Naive thymus-derived CD8-positive, alpha-beta T cell (primary cell): ENCODE results near the gene TNNI2. TPM values are rescaled to one million over a fixed set of nuclear protein-coding genes. Genes with fewer than 3 reads are reported as not detected.
"Not testable (repeated sequence)": the region's sequence is repeated elsewhere in the genome, so short reads cannot be mapped to it uniquely, and the experiment has no call there.

Experiments used
- ATAC-seq, 2 donors: fragments of 150-1000 bp; cut with Tn5 transposase in 1 of 2; sonication (Bioruptor Pico), chemical (Tn5 transposase) in 1 of 2; 1 replicate in 1 of 2; 2 replicates in 1 of 2; pipeline ENCODE4 v1.10.0; 2021; ENCODE audit warnings: mild to moderate bottlenecking in 2 of 2, moderate library complexity in 2 of 2
- POLR2A ChIA-PET: fragments of 350-600 bp; sonication (Branson Sonifier 250); formaldehyde crosslinking; loops from one replicate; lab custom pipeline; 2021; ENCODE audit warnings: antibody characterized with exemption; lab: Charles Lee
- DNase-seq, 10 donors: peaks; one replicate each; pipeline versions ENCODE4 v3.0.0 to v3.0.0-alpha.2; 2020 to 2022
- H3K27ac Mint-ChIP-seq, 10 donors: one replicate each; pipeline ENCODE4 v1.8.0; 2020 to 2022; ENCODE audit warnings: mild to moderate bottlenecking in 10 of 10, mixed read lengths in 10 of 10, moderate library complexity in 4 of 10, inconsistent platforms in 1 of 10
- H3K27me3 Mint-ChIP-seq, 5 donors: one replicate each; pipeline ENCODE4 v1.8.0; 2021 to 2022; ENCODE audit warnings: mixed read lengths in 5 of 5
- H3K36me3 Mint-ChIP-seq, 3 donors: one replicate each; pipeline ENCODE4 v1.8.0; 2020 to 2022; ENCODE audit warnings: mixed read lengths in 3 of 3, mild to moderate bottlenecking in 2 of 3, inconsistent platforms in 1 of 3
- H3K4me1 Mint-ChIP-seq, 4 donors: one replicate each; pipeline ENCODE4 v1.8.0; 2021 to 2022; ENCODE audit warnings: mixed read lengths in 4 of 4
- H3K4me3 Mint-ChIP-seq, 10 donors: one replicate each; pipeline ENCODE4 v1.8.0; 2020 to 2022; ENCODE audit warnings: mild to moderate bottlenecking in 10 of 10, mixed read lengths in 10 of 10, moderate library complexity in 6 of 10, inconsistent platforms in 1 of 10
- H3K9me3 Mint-ChIP-seq, 9 donors: one replicate each; pipeline ENCODE4 v1.8.0; 2020 to 2022; ENCODE audit warnings: mixed read lengths in 9 of 9, mild to moderate bottlenecking in 3 of 9, inconsistent platforms in 1 of 9, moderate library complexity in 1 of 9
- polyA plus RNA-seq, 3 donors: library from polyadenylated mRNA; unstranded; fragments of 300-500 nt; fragmentation: Illumina TruSeq; gene quantifications; one replicate each; pipeline ENCODE4 v1.2.3, GENCODE V29; 2021
- total RNA-seq, 8 experiments: library from RNA in 2 of 8; stranded (reverse) in 2 of 8; gene quantifications; one replicate each; pipeline ENCODE4 v1.2.3 and lab custom pipeline; 2021 to 2026

The TNNI2 gene
- total and polyA plus RNA-seq, 5 experiments from 2014 or later: not detected

DNA sequence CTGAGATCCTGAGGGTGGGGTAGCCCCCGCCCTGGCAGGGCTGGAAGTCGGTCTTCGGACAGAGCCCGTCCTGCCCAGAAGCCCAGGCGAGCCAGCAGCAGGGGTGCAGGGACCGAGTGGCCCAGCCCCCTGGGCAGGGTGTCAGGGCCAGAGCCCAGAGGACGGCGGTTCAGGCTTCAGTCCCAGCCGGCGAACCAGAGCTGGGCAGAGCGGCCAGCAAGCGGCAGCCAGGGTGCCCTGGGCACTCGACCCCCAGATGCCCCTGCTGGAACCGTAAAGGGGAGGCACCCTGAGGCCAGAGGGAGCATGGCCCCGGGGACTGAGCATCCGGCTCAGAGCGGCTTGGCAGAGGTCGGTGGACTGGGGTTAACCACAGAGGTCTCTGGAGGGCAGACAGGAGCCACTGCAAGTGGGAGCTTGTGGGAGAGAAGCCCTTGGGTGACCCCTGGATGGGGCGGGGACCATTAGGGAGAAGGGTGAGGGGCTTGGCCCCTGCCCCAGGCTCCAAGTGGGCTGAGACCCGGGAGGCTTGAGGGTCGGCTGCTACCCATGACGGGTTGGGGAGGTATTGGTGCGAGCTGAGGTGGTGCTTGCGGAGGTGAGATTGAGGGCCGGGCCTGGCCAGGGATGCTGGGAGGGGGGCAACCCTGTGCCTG is 30.0 kb downstream of the TNNI2 start:
- Mint-ChIP-seq H3K4me3 (peak overlapping the region in 9 of 10 donors; percentile 33 to 97 (median 77)), H3K4me1 (peaks cover 38 to 95% (median 74%) of the 10 kb centered on the region in 4 donors), H3K9me3 (no peaks in the 10 kb centered on the region), H3K36me3 (peaks cover 0 to 10% (median 0%) of the 10 kb centered on the region in 3 donors), H3K27ac (peak overlapping the region; percentile 35 to 94 (median 76)), H3K27me3 (no peaks in the 10 kb centered on the region)
- DNase-seq (peak in 1 of 10 donors; percentile 3), ATAC-seq (no peak)
- POLR2A ChIA-PET: interaction anchor here (1.0 to 2.9 kb wide), 8 partner anchors 9 to 23 kb away, joined by 3 to 31 read pairs (median 10); partner anchors contain the start of genes LSP1 and PRR33

GRCh38 chr11:1869427-1870325 is 30.9 kb downstream of the TNNI2 start:
- Mint-ChIP-seq H3K4me1 (peaks cover 34 to 87% (median 68%) of the 10 kb centered on the region in 4 donors), H3K27ac (peak overlapping the region in 9 of 10 donors; percentile 35 to 96 (median 91)), H3K4me3 (peak overlapping the region; percentile 8 to 97 (median 84)), H3K9me3 (no peaks in the 10 kb centered on the region), H3K36me3 (peaks cover 0 to 8% (median 0%) of the 10 kb centered on the region in 3 donors), H3K27me3 (no peaks in the 10 kb centered on the region)
- POLR2A ChIA-PET: interaction anchor here (1.0 to 2.9 kb wide), 8 partner anchors 8 to 24 kb away, joined by 3 to 31 read pairs (median 10); partner anchors contain the start of genes LSP1 and PRR33
- ATAC-seq (peak in 1 of 2 donors; percentile 19), DNase-seq (peak in 1 of 10 donors; percentile 9)

DNA sequence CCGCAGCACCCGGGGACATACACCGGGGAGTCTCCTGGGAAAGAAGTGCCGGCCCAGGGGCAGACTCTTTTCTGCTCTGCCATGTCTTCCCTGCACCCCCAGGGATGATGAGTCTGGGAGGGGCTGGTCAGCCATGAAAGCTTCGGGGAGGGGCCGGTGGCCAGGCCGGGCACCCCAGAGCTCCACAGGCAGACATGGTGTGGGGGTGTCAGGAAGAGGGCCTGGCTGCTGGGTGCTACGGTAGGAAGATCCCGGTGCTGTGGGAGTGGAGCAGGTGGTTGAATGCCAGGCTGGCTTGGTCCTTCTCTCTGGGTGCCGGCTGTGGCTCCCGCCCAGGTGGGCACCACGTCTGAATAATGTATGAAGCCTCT is 31.5 kb downstream of the TNNI2 start:
- DNase-seq (peak in 1 of 10 donors; percentile 3), ATAC-seq (peak; percentile 7)
- Mint-ChIP-seq H3K27ac (peak overlapping the region; percentile 58 to 96 (median 92)), H3K27me3 (no peaks in the 10 kb centered on the region), H3K36me3 (peaks cover 0 to 8% (median 0%) of the 10 kb centered on the region in 3 donors), H3K4me3 (peak overlapping the region; percentile 76 to 97 (median 84)), H3K9me3 (no peaks in the 10 kb centered on the region), H3K4me1 (peaks cover 31 to 85% (median 66%) of the 10 kb centered on the region in 4 donors)
- POLR2A ChIA-PET: interaction anchor here (1.2 to 2.9 kb wide), 7 partner anchors 12 to 34 kb away, joined by 4 to 31 read pairs (median 11); partner anchors contain the start of gene LSP1

DNA sequence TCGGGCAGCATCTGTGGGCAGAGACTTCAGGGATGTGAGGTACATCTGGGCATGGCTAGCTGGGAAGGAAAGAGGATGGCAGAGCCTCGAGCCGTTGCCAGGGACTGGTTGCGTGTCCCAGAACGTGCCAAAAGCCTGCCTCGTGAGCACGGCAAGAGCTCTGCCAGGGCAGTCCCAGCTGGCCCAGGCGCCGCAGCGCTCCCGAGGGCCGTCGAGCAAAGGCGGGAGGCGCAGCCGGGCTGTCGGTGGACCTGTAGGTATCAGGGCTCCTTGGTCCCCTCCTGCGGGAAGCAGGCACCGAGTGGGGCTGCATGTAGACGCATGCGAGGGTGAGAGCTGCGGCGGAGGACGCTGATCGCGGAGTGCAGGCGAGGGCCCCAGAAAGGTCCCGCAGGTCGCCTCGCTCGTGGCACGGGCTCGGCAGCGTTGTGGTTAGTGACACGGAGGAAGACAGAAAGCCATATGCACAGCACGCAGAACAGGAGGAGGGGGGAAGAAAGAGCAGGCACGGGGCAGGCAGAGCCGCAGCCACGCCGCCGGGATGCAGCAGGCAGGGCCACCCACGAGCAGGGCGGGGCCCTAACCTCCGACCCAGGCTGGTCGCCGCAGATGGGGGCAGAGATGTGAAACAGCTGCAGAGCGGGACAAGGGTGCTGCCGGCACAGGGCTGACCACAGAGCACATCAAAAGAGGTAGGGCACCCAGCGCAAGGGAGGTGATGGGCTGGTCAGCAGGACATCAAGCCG is 32.1 kb downstream of the TNNI2 start:
- Mint-ChIP-seq H3K27ac (peak overlapping the region; percentile 58 to 96 (median 92)), H3K27me3 (no peaks in the 10 kb centered on the region), H3K4me3 (peak overlapping the region; percentile 76 to 97 (median 84)), H3K9me3 (no peaks in the 10 kb centered on the region), H3K36me3 (peaks cover 0 to 5% (median 0%) of the 10 kb centered on the region in 3 donors), H3K4me1 (peaks cover 29 to 82% (median 63%) of the 10 kb centered on the region in 4 donors)
- POLR2A ChIA-PET: interaction anchor here (1.2 to 2.9 kb wide), 7 partner anchors 12 to 34 kb away, joined by 4 to 31 read pairs (median 11); partner anchors contain the start of gene LSP1
- ATAC-seq (peak; percentile 83 to 89), DNase-seq (peak in 9 of 10 donors; percentile 36 to 78 (median 51))

- H3K36me3 Mint-ChIP-seq: peaks cover 0 to 4% (median 0%) of the 10 kb centered on the region in 3 donors
- H3K4me3 Mint-ChIP-seq: peak overlapping the region in 7 of 10 donors; percentile 24 to 92 (median 70)
- no peaks in the 10 kb centered on the region for H3K9me3 Mint-ChIP-seq
- H3K4me1 Mint-ChIP-seq: peaks cover 28 to 82% (median 62%) of the 10 kb centered on the region in 4 donors
- H3K27me3 Mint-ChIP-seq: no peaks in the 10 kb centered on the region
- no peak for ATAC-seq
- H3K27ac Mint-ChIP-seq: peak overlapping the region in 7 of 10 donors; percentile 80 to 96 (median 92)
- DNase-seq: no peak
- POLR2A ChIA-PET: interaction anchor here (1.2 to 2.9 kb wide), 5 partner anchors 15 to 35 kb away, joined by 4 to 31 read pairs (median 24); partner anchors contain the start of gene LSP1
Observed at GRCh38 chr11:1871531-1871930, 32.8 kb downstream of the TNNI2 start.

GRCh38 chr11:1872267-1872985 is 33.6 kb downstream of the TNNI2 start:
- ATAC-seq: no peak
- peak overlapping the region in 6 of 10 donors; percentile 20 to 79 (median 66) for H3K4me3 Mint-ChIP-seq
- no peaks in the 10 kb centered on the region for H3K9me3 Mint-ChIP-seq
- peaks cover 27 to 78% (median 59%) of the 10 kb centered on the region in 4 donors for H3K4me1 Mint-ChIP-seq
- POLR2A ChIA-PET: interaction anchor here (0.6 to 1.4 kb wide), 4 partner anchors 16 to 1143 kb away, joined by 3 to 6 read pairs (median 4); no protein-coding TSS in a partner anchor
- H3K36me3 Mint-ChIP-seq: peaks cover 0 to 4% (median 0%) of the 10 kb centered on the region in 3 donors
- peak in 1 of 10 donors; percentile 4 for DNase-seq
- H3K27ac Mint-ChIP-seq: peak overlapping the region; percentile 59 to 91 (median 76)
- no peaks in the 10 kb centered on the region for H3K27me3 Mint-ChIP-seq

DNA sequence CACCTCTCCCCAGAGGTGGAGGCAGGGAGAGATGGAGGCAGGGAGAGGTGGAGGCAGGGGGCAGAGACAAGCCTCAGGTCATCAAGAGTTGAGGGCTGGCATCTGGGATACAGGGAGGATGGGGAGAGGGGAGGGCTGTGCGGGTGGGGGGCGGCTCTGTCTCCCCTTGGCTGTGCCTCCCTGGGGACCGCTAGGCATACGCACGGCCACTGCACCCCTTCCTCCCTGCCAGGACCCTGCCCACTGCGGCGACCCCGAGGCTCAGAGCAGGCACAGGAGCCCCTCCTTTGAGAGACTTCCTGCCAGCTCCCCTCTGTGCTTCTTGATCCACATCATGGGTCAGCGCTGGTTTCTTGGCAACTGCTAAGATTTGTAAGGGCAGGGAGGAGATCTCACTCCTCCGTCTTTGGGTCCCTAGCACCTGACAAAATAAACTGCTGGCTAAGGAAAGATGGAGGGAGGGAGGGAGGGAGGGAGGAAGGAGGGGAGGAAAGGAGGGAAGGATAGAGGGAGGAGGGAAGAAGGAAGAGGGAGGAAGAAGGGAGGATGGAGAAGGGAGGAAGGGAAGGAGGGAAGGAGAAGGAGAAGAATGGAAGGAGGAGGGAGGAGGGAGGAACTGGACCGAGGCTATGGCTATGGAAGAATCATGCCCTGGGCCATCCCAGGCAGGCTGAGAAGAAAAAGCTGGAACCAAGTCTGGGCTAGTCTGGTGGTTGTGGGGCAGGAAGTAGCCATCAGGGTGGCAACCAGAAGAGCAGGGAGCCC is 34.4 kb downstream of the TNNI2 start:
- Mint-ChIP-seq H3K4me1 (peaks cover 30 to 78% (median 57%) of the 10 kb centered on the region in 4 donors), H3K27ac (peak overlapping the region in 9 of 10 donors; percentile 25 to 91 (median 83)), H3K36me3 (no peaks in the 10 kb centered on the region), H3K9me3 (no peaks in the 10 kb centered on the region), H3K4me3 (peak overlapping the region in 4 of 10 donors; percentile 14 to 79 (median 58)), H3K27me3 (no peaks in the 10 kb centered on the region)
- POLR2A ChIA-PET: interaction anchor here (0.7 to 1.4 kb wide), 4 partner anchors 16 to 466 kb away, joined by 3 to 6 read pairs (median 4); no protein-coding TSS in a partner anchor
- ATAC-seq (no peak), DNase-seq (peak in 1 of 10 donors; percentile 6)

DNA sequence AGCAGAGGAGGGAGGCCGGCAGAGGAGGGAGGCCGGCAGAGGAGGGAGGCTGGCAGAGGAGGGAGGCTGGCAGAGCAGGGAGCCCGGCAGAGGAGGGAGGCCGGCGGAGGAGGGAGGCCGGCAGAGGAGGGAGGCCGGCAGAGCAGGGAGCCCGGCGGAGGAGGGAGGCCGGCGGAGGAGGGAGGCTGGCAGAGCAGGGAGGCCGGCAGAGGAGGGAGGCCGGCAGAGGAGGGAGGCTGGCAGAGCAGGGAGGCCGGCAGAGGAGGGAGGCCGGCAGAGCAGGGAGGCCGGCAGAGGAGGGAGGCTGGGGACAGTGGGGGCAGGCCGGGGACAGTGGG is 35.0 kb downstream of the TNNI2 start:
- H3K9me3 Mint-ChIP-seq, H3K36me3 Mint-ChIP-seq, DNase-seq, H3K4me3 Mint-ChIP-seq, ATAC-seq, H3K27me3 Mint-ChIP-seq: not testable (repeated sequence)
- peak overlapping the region in 6 of 10 donors; percentile 59 to 91 (median 83) for H3K27ac Mint-ChIP-seq
- POLR2A ChIA-PET: interaction anchor here (0.7 to 2.6 kb wide), 4 partner anchors 20 to 467 kb away, joined by 3 to 13 read pairs (median 4); partner anchors contain the start of gene LSP1
- peaks cover 29 to 76% (median 57%) of the 10 kb centered on the region in 4 donors for H3K4me1 Mint-ChIP-seq

DNA sequence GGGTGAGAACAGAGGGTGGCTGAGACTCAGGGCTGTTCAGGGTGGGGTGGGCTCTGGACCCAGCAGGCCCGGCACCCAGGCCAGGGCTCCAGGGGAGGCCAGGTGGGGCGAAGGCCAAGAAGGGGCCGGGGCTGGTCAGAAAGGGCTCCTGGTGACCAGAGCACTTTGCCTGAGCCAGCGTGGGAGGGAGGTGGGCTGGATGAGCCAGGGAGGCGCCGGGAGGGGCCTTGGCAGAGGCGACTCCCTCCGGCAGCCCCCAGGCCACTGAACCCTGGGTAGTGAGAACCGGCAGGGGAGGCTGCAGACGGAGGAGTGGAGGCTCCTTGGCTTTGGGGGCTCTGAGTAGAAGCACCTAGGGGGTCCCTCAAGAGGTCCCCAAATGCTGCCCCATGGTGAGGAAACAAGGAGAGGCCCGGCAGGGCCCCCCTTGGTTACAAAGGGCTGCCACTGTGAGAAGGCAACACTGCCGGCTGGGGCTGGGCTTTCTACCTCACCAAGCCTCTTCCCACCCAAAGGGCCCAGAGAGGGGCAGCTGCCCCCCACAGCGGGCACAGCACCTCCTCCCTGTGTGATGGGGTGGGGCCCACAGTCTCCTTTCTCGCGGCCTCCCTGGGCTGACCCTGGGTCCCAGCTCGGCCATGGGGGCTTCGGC is 35.8 kb downstream of the TNNI2 start:
- DNase-seq: peak in 2 of 10 donors; percentile 3 to 52
- H3K4me3 Mint-ChIP-seq, H3K36me3 Mint-ChIP-seq, H3K9me3 Mint-ChIP-seq, H3K27me3 Mint-ChIP-seq, ATAC-seq: not testable (repeated sequence)
- H3K4me1 Mint-ChIP-seq: peaks cover 21 to 68% (median 51%) of the 10 kb centered on the region in 4 donors
- POLR2A ChIA-PET: interaction anchor here (1.1 to 2.6 kb wide), 3 partner anchors 8 to 24 kb away, joined by 4 to 13 read pairs (median 8); partner anchors contain the start of gene LSP1
- peak overlapping the region in 3 of 10 donors; percentile 25 to 72 (median 68) for H3K27ac Mint-ChIP-seq
